Caco-2 (cell line): ENCODE results near the gene TXNL4B. TPM values are rescaled to one million over a fixed set of nuclear protein-coding genes. Genes with fewer than 3 reads are reported as not detected.

ENCODE experiments used
- BruUV-seq: library from RNA; stranded (reverse); fragments of 400-500 nt; replicated peaks from 2 replicates; lab custom pipeline; 2021; lab: Mats Ljungman, UMichigan
- CTCF ChIA-PET: fragments of 300-600 bp; sonication (Branson Sonifier 250); formaldehyde crosslinking; loops from one replicate; lab custom pipeline; 2022; ENCODE audit warnings: antibody characterized with exemption; lab: Charles Lee
- POLR2A ChIA-PET: fragments of 300-600 bp; sonication (Branson Sonifier 250); formaldehyde crosslinking; loops from one replicate; lab custom pipeline; 2022; ENCODE audit warnings: antibody characterized with exemption; lab: Charles Lee
- DNase-seq, 2 experiments: peaks; one replicate each; pipeline versions ENCODE4 v3.0.0 to v3.0.0-alpha.2; 2020 to 2022
- H3K27me3 ChIP-seq: replicated peaks from 2 replicates; pipeline ENCODE4 v1.6.0; 2011; ENCODE audit warnings: low read length; ENCODE audit not compliant: control insufficient read depth, insufficient read depth
- H3K36me3 ChIP-seq: 2 replicates; pipeline ENCODE4 v1.5.1; 2011; ENCODE audit warnings: low read length; ENCODE audit not compliant: control insufficient read depth, insufficient read depth
- H3K4me1 ChIP-seq: fragments of 250-450 bp; sonication (Bioruptor Pico); 2 replicates; pipeline ENCODE4 v1.5.1; 2020; ENCODE audit warnings: mild to moderate bottlenecking
- H3K4me3 ChIP-seq: 2 replicates; pipeline ENCODE4 v1.5.1; 2011; ENCODE audit warnings: low read depth, mild to moderate bottlenecking, control low read depth, low read length
- H3K9me3 ChIP-seq: fragments of 250-450 bp; sonication (Bioruptor Pico); 2 replicates; pipeline ENCODE4 v1.5.1; 2020; ENCODE audit warnings: mild to moderate bottlenecking, moderate library complexity
- H3K27ac Mint-ChIP-seq: one replicate; pipeline ENCODE4 v1.8.0; 2022; ENCODE audit warnings: mixed read lengths; ENCODE audit not compliant: unreplicated experiment
- H3K27me3 Mint-ChIP-seq: one replicate; pipeline ENCODE4 v1.8.0; 2022; ENCODE audit warnings: mixed read lengths; ENCODE audit not compliant: insufficient read depth, unreplicated experiment
- H3K36me3 Mint-ChIP-seq: one replicate; pipeline ENCODE4 v1.8.0; 2022; ENCODE audit warnings: mild to moderate bottlenecking, mixed read lengths; ENCODE audit not compliant: insufficient read depth, unreplicated experiment
- H3K4me1 Mint-ChIP-seq: one replicate; pipeline ENCODE4 v1.8.0; 2022; ENCODE audit warnings: low read depth, mixed read lengths; ENCODE audit not compliant: unreplicated experiment
- H3K4me3 Mint-ChIP-seq: one replicate; pipeline ENCODE4 v1.8.0; 2022; ENCODE audit warnings: mild to moderate bottlenecking, moderate library complexity, mixed read lengths; ENCODE audit not compliant: unreplicated experiment
- H3K9me3 Mint-ChIP-seq: one replicate; pipeline ENCODE4 v1.8.0; 2022; ENCODE audit warnings: mixed read lengths; ENCODE audit not compliant: unreplicated experiment
- CTCF ChIP-seq, 2 experiments: fragments of 200-600 bp in 1 of 2; IDR thresholded peaks; 1 replicate in 1 of 2; 2 replicates in 1 of 2; pipeline versions ENCODE4 v1.5.1 to v1.8.0; 2011 to 2022; ENCODE audit warnings: antibody characterized with exemption in 1 of 2, control low read depth in 1 of 2, inconsistent platforms in 1 of 2, low read depth in 1 of 2, low read length in 1 of 2, mild to moderate bottlenecking in 1 of 2, moderate library complexity in 1 of 2; ENCODE audit not compliant: insufficient read depth in 1 of 2, severe bottlenecking in 1 of 2, unreplicated experiment in 1 of 2
- intact Hi-C: fragments of 100-400 bp; cut with micrococcal nuclease; formaldehyde crosslinking; loops from one replicate; pipeline ENCODE4 v1.10.0; 2022; ENCODE audit not compliant: unreplicated experiment
- total RNA-seq: library from RNA; stranded (reverse); gene quantifications from 2 replicates; pipeline ENCODE4 v1.2.3, GENCODE V29; 2022

The TXNL4B gene
- total RNA-seq, 1 experiment from 2014 or later: 17.9 TPM

DNA sequence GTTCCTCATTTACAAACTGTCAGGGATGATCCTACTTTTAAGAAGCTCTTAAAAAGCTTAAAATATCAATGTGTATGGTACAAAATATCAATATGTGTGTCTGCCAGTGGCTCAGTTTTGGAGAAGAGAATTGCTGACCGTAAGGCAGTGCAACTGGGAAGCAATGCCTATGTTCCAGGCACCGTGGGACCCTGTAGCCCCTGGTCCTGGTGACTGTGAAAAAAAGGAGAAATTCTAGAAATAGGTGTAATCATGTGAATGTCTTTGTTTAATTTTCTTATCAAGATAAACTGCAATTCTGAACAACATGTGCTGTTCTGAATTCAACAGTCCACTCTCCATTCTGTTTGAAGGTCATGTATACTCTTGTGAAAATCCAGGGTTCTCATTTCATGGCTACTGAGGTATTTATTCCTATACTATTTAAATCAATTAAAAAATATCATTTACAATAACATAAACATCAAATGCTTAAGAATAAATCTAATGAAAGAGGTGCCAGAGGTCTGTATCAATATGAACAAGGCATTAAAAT is 48.5 kb downstream of the TXNL4B start:
- peaks cover 6% of the 10 kb centered on the region; the same call in 1 of the 2 replicates for H3K9me3 ChIP-seq
- no TSS peak for BruUV-seq
- H3K4me1 Mint-ChIP-seq: no peaks in the 10 kb centered on the region
- no peak overlapping the region for H3K4me3 ChIP-seq
- H3K36me3 Mint-ChIP-seq: no peaks in the 10 kb centered on the region
- H3K36me3 ChIP-seq: no peaks in the 10 kb centered on the region
- H3K9me3 Mint-ChIP-seq: peaks cover 14% of the 10 kb centered on the region
- POLR2A ChIA-PET: no interaction called here
- no peaks in the 10 kb centered on the region for H3K27me3 ChIP-seq
- no peak for DNase-seq
- TF ChIP-seq CTCF (IDR thresholded peaks at IDR 0.05; ENCODE audit: insufficient read depth in 1 of 2, low read depth in 1 of 2, low read length in 1 of 2, severe bottlenecking in 1 of 2, unreplicated experiment in 1 of 2): no peak
- peaks cover 4% of the 10 kb centered on the region for H3K27me3 Mint-ChIP-seq
- CTCF ChIA-PET: no interaction called here
- no peak overlapping the region for H3K4me3 Mint-ChIP-seq
- intact Hi-C loops: no loop called here
- no peaks in the 10 kb centered on the region for H3K4me1 ChIP-seq
- H3K27ac Mint-ChIP-seq: no peak overlapping the region

GRCh38 chr16:72044296-72044695 is 49.1 kb downstream of the TXNL4B start:
- no peaks in the 10 kb centered on the region for H3K27me3 ChIP-seq
- ChIA-PET CTCF (no interaction called here), POLR2A (no interaction called here)
- H3K4me1 Mint-ChIP-seq: no peaks in the 10 kb centered on the region
- TF ChIP-seq CTCF (IDR thresholded peaks at IDR 0.05; ENCODE audit: insufficient read depth in 1 of 2, low read depth in 1 of 2, low read length in 1 of 2, severe bottlenecking in 1 of 2, unreplicated experiment in 1 of 2): no peak
- no peak for DNase-seq
- no peak overlapping the region for H3K27ac Mint-ChIP-seq
- no peak overlapping the region for H3K4me3 ChIP-seq
- BruUV-seq: no TSS peak
- H3K4me1 ChIP-seq: no peaks in the 10 kb centered on the region
- no peaks in the 10 kb centered on the region for H3K36me3 Mint-ChIP-seq
- H3K9me3 ChIP-seq: peaks cover 6% of the 10 kb centered on the region; the same call in 1 of the 2 replicates
- H3K4me3 Mint-ChIP-seq: no peak overlapping the region
- peaks cover 4% of the 10 kb centered on the region for H3K27me3 Mint-ChIP-seq
- intact Hi-C loops: no loop called here
- H3K36me3 ChIP-seq: no peaks in the 10 kb centered on the region
- peaks cover 8% of the 10 kb centered on the region for H3K9me3 Mint-ChIP-seq

GRCh38 chr16:72043539-72043938 is 49.9 kb downstream of the TXNL4B start:
- H3K27me3 Mint-ChIP-seq: peaks cover 4% of the 10 kb centered on the region
- H3K9me3 Mint-ChIP-seq: peaks cover under 1% of the 10 kb centered on the region
- no peaks in the 10 kb centered on the region for H3K4me1 ChIP-seq
- no peaks in the 10 kb centered on the region for H3K27me3 ChIP-seq
- ChIA-PET POLR2A (no interaction called here), CTCF (no interaction called here)
- no peaks in the 10 kb centered on the region for H3K9me3 ChIP-seq
- H3K36me3 ChIP-seq: no peaks in the 10 kb centered on the region
- DNase-seq: no peak
- TF ChIP-seq CTCF (IDR thresholded peaks at IDR 0.05; ENCODE audit: insufficient read depth in 1 of 2, low read depth in 1 of 2, low read length in 1 of 2, severe bottlenecking in 1 of 2, unreplicated experiment in 1 of 2): no peak
- no peak overlapping the region for H3K4me3 Mint-ChIP-seq
- H3K36me3 Mint-ChIP-seq: no peaks in the 10 kb centered on the region
- H3K4me1 Mint-ChIP-seq: no peaks in the 10 kb centered on the region
- intact Hi-C loops: no loop called here
- no peak overlapping the region for H3K27ac Mint-ChIP-seq
- BruUV-seq: no TSS peak
- no peak overlapping the region for H3K4me3 ChIP-seq
